ENCODE data around the gene SATB2.

Gene SATB2

GRCh38 chr2:199460101-199460671 lies 2.4 kb upstream of the SATB2 start:
- Histone ChIP-seq H3K9me3 (ENCODE audit: control insufficient read depth in 1 of 2, low read length in 2 of 2) (no peaks in the 10 kb centered on the region), H3K27ac (ENCODE audit: low read depth, low read length) (no peak overlapping the region), H3K27me3 (ENCODE audit: control insufficient read depth in 1 of 2, insufficient read depth in 2 of 2, low read length in 2 of 2) (peaks cover 69 to 74% of the 10 kb centered on the region in 2 donors), H3K4me3 (ENCODE audit: low read depth in 1 of 2, low read length in 2 of 2) (peak overlapping the region; percentile 96 to 97), H3K36me3 (ENCODE audit: control insufficient read depth in 1 of 2, insufficient read depth in 2 of 2, low read length in 2 of 2) (no peaks in the 10 kb centered on the region), H3K9ac (ENCODE audit: low read depth in 1 of 2, low read length in 2 of 2) (peak overlapping the region; percentile 62 to 85), H3K4me1 (ENCODE audit: control insufficient read depth in 1 of 2, insufficient read depth in 2 of 2, low read length in 2 of 2) (peaks cover 28 to 35% of the 10 kb centered on the region in 2 donors)

DNA sequence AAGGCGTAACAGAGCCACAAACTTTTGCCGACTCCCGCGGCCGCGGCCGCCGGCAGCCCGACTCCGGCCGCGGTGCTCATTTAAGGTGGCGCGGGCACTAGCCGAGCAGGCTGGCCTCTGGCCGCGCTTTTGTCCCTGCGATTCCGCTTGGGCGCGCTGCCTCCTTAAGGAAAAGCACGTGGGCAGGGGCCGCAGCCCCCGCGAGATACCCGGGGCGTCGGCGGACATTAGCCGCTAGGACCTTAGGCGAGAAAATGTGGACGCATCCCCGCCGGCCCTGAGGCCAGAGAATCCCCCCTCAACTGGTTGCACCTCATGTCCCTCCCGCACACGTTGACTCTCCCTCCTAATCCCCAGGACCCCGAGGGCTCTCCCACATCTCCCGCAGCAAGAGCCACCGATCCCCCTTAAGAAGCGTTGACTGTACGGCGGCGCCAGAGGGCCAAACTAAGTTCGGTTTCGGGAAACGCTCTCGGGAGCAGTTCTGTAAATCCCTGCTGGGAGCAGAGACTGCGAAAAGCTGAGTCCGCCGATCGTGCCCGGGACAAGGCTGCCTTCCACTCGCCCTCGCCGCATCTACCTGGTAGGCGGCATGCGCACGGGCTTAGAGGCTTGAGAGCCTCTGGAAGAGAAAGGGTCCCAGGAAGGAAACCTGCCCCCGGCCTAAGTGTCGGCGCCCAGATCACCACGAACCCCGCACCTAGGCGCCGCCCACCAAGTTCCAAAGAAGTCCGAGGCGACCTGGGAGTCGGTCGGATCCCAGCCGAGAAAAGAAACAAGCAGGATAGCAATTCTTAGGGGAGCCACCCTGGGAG lies 1.8 kb upstream of the SATB2 start:
- Histone ChIP-seq H3K4me1 (ENCODE audit: control insufficient read depth in 1 of 2, insufficient read depth in 2 of 2, low read length in 2 of 2) (peaks cover 30 to 36% of the 10 kb centered on the region in 2 donors), H3K9me3 (ENCODE audit: control insufficient read depth in 1 of 2, low read length in 2 of 2) (no peaks in the 10 kb centered on the region), H3K27ac (ENCODE audit: low read depth, low read length) (no peak overlapping the region), H3K27me3 (ENCODE audit: control insufficient read depth in 1 of 2, insufficient read depth in 2 of 2, low read length in 2 of 2) (peaks cover 63 to 74% of the 10 kb centered on the region in 2 donors), H3K36me3 (ENCODE audit: control insufficient read depth in 1 of 2, insufficient read depth in 2 of 2, low read length in 2 of 2) (no peaks in the 10 kb centered on the region), H3K9ac (ENCODE audit: low read depth in 1 of 2, low read length in 2 of 2) (peak overlapping the region; percentile 62 to 85), H3K4me3 (ENCODE audit: low read depth in 1 of 2, low read length in 2 of 2) (peak overlapping the region; percentile 96 to 97)

- Histone ChIP-seq H3K27me3 (ENCODE audit: control insufficient read depth in 1 of 2, insufficient read depth in 2 of 2, low read length in 2 of 2) (peaks cover 56 to 72% of the 10 kb centered on the region in 2 donors), H3K4me3 (ENCODE audit: low read depth in 1 of 2, low read length in 2 of 2) (peak overlapping the region; percentile 96 to 97), H3K27ac (ENCODE audit: low read depth, low read length) (no peak overlapping the region), H3K9ac (ENCODE audit: low read depth in 1 of 2, low read length in 2 of 2) (peak overlapping the region; percentile 62 to 85), H3K9me3 (ENCODE audit: control insufficient read depth in 1 of 2, low read length in 2 of 2) (no peaks in the 10 kb centered on the region), H3K4me1 (ENCODE audit: control insufficient read depth in 1 of 2, insufficient read depth in 2 of 2, low read length in 2 of 2) (peaks cover 29 to 35% of the 10 kb centered on the region in 2 donors), H3K36me3 (ENCODE audit: control insufficient read depth in 1 of 2, insufficient read depth in 2 of 2, low read length in 2 of 2) (no peaks in the 10 kb centered on the region)
Measured at GRCh38 chr2:199458806-199459285, 1.1 kb upstream of the SATB2 start.

- no peak overlapping the region for H3K9ac ChIP-seq (ENCODE audit: low read depth in 1 of 2, low read length in 2 of 2)
- no peaks in the 10 kb centered on the region for H3K9me3 ChIP-seq (ENCODE audit: control insufficient read depth in 1 of 2, low read length in 2 of 2)
- H3K36me3 ChIP-seq (ENCODE audit: control insufficient read depth in 1 of 2, insufficient read depth in 2 of 2, low read length in 2 of 2) = no peaks in the 10 kb centered on the region
- peak overlapping the region; percentile 96 to 97 for H3K4me3 ChIP-seq (ENCODE audit: low read depth in 1 of 2, low read length in 2 of 2)
- H3K27ac ChIP-seq (ENCODE audit: low read depth, low read length) = no peak overlapping the region
- peaks cover 51 to 66% of the 10 kb centered on the region in 2 donors for H3K27me3 ChIP-seq (ENCODE audit: control insufficient read depth in 1 of 2, insufficient read depth in 2 of 2, low read length in 2 of 2)
- peaks cover 25 to 29% of the 10 kb centered on the region in 2 donors for H3K4me1 ChIP-seq (ENCODE audit: control insufficient read depth in 1 of 2, insufficient read depth in 2 of 2, low read length in 2 of 2)
Measured at GRCh38 chr2:199458009-199458805, 468 bp upstream of the SATB2 start.

DNA sequence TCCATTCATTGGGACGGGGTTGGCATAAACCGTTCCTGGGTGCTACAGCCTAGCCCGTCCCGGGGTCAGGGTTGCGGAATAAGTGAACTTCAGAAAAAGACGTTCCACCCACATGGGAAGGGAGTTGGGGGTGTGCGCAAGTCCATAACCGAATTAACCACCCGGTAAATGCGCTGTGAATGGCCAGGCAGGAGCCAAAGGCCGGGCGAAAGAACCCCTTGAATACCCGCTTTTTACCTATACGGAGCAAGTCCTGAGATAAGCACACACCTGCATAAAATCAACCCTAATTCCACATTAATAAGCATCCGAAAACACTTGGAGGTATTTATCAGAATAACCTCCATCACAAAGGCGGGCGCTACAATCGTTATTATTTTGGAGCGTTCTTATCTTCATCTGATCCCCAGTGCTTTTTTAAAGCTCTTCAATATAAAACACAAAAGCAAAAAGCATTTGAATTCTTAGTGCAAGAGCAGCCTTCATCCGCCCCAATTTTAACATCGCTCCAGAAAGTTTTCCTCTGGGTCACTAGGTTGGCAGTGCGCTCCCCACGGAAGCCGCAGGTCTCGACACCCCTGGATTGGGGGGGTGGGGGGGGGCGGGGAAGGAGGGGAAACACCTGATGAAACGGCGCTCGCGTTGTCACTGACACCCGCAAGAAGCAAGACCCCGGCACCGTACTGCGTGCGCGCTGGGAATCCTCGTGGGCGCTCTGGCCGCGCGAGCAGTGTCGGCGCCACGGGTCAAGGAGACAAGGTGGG lies 1.2 kb downstream of the SATB2 start:
- H3K36me3 ChIP-seq (ENCODE audit: control insufficient read depth in 1 of 2, insufficient read depth in 2 of 2, low read length in 2 of 2) = no peaks in the 10 kb centered on the region
- peak overlapping the region; percentile 60 to 66 for H3K4me3 ChIP-seq (ENCODE audit: low read depth in 1 of 2, low read length in 2 of 2)
- no peaks in the 10 kb centered on the region for H3K9me3 ChIP-seq (ENCODE audit: control insufficient read depth in 1 of 2, low read length in 2 of 2)
- no peak overlapping the region for H3K27ac ChIP-seq (ENCODE audit: low read depth, low read length)
- peaks cover 25 to 26% of the 10 kb centered on the region in 2 donors for H3K4me1 ChIP-seq (ENCODE audit: control insufficient read depth in 1 of 2, insufficient read depth in 2 of 2, low read length in 2 of 2)
- H3K27me3 ChIP-seq (ENCODE audit: control insufficient read depth in 1 of 2, insufficient read depth in 2 of 2, low read length in 2 of 2) = peaks cover 43 to 62% of the 10 kb centered on the region in 2 donors
- H3K9ac ChIP-seq (ENCODE audit: low read depth in 1 of 2, low read length in 2 of 2) = no peak overlapping the region

DNA sequence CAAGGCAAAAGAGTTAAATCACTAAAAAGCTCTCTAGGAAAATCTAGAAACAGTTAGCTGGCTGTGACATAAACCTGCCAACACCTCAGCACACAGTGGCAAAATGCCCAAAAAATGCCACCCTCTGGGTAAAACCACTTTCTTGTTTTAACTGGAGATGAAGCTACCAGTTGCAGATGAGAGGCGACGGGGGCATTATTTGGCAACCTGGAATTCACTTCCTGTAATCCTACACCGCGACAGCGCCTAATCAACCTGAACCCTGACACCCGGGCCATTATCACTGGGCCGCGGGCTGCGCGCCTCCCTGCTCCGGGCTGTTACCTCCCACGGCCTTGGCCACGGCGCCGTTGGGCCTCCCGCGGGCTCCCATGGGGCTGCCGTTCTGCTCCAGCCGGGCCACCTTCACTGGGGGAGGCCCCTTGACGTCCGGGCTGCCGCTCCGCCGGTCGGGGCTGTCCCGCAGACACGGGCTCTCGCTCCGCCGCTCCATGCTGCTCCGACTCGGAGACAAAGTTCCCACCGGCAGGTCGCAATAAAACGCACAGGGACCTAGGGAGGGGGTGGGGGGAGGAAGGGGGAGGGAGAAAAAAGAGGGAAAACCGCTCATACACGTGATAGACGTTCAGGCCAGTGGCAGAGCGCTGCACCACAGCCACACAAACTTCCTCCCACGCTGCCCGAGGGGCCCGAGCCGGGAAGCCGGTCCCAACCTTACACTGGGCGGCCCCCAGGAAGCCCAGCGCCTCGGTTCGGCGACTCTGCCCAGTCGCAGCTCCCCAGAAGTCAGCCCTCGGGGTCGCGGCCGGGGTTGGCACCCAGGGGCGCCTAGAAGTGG lies 2.0 kb downstream of the SATB2 start:
- peak overlapping the region; percentile 60 to 66 for H3K4me3 ChIP-seq (ENCODE audit: low read depth in 1 of 2, low read length in 2 of 2)
- H3K4me1 ChIP-seq (ENCODE audit: control insufficient read depth in 1 of 2, insufficient read depth in 2 of 2, low read length in 2 of 2) = peaks cover 25 to 26% of the 10 kb centered on the region in 2 donors
- H3K27ac ChIP-seq (ENCODE audit: low read depth, low read length) = no peak overlapping the region
- no peak overlapping the region for H3K9ac ChIP-seq (ENCODE audit: low read depth in 1 of 2, low read length in 2 of 2)
- H3K27me3 ChIP-seq (ENCODE audit: control insufficient read depth in 1 of 2, insufficient read depth in 2 of 2, low read length in 2 of 2) = peaks cover 35 to 54% of the 10 kb centered on the region in 2 donors
- H3K9me3 ChIP-seq (ENCODE audit: control insufficient read depth in 1 of 2, low read length in 2 of 2) = no peaks in the 10 kb centered on the region
- no peaks in the 10 kb centered on the region for H3K36me3 ChIP-seq (ENCODE audit: control insufficient read depth in 1 of 2, insufficient read depth in 2 of 2, low read length in 2 of 2)

DNA sequence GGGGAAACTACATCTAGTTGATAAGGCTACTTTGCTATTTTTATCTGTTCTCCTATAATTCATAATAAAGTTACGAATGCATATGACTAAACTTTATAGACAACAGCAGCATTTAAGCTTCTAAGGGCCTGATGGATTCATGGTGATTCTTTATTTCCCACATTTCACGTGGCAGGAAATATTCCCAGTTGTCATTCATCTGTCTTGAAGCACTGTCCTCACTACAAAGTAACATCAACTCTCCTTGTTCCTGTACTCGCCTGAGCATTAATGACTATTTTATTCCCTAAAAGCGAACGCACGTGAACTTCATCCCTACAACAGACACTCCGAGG lies 2.6 kb downstream of the SATB2 start:
- peak overlapping the region; percentile 60 to 66 for H3K4me3 ChIP-seq (ENCODE audit: low read depth in 1 of 2, low read length in 2 of 2)
- peaks cover 23 to 24% of the 10 kb centered on the region in 2 donors for H3K4me1 ChIP-seq (ENCODE audit: control insufficient read depth in 1 of 2, insufficient read depth in 2 of 2, low read length in 2 of 2)
- no peak overlapping the region for H3K9ac ChIP-seq (ENCODE audit: low read depth in 1 of 2, low read length in 2 of 2)
- peaks cover 30 to 48% of the 10 kb centered on the region in 2 donors for H3K27me3 ChIP-seq (ENCODE audit: control insufficient read depth in 1 of 2, insufficient read depth in 2 of 2, low read length in 2 of 2)
- H3K36me3 ChIP-seq (ENCODE audit: control insufficient read depth in 1 of 2, insufficient read depth in 2 of 2, low read length in 2 of 2) = no peaks in the 10 kb centered on the region
- H3K27ac ChIP-seq (ENCODE audit: low read depth, low read length) = no peak overlapping the region
- no peaks in the 10 kb centered on the region for H3K9me3 ChIP-seq (ENCODE audit: control insufficient read depth in 1 of 2, low read length in 2 of 2)

GRCh38 chr2:199452991-199453379 lies 4.8 kb downstream of the SATB2 start:
- Histone ChIP-seq H3K4me3 (ENCODE audit: low read depth in 1 of 2, low read length in 2 of 2) (no peak overlapping the region), H3K36me3 (ENCODE audit: control insufficient read depth in 1 of 2, insufficient read depth in 2 of 2, low read length in 2 of 2) (no peaks in the 10 kb centered on the region), H3K4me1 (ENCODE audit: control insufficient read depth in 1 of 2, insufficient read depth in 2 of 2, low read length in 2 of 2) (peaks cover 18 to 19% of the 10 kb centered on the region in 2 donors), H3K9ac (ENCODE audit: low read depth in 1 of 2, low read length in 2 of 2) (no peak overlapping the region), H3K27me3 (ENCODE audit: control insufficient read depth in 1 of 2, insufficient read depth in 2 of 2, low read length in 2 of 2) (peaks cover 26 to 42% of the 10 kb centered on the region in 2 donors), H3K9me3 (ENCODE audit: control insufficient read depth in 1 of 2, low read length in 2 of 2) (no peaks in the 10 kb centered on the region), H3K27ac (ENCODE audit: low read depth, low read length) (no peak overlapping the region)
